Karpas-422 (cell line): ENCODE data around the gene MPHOSPH8. TPM values are rescaled to one million over a fixed set of nuclear protein-coding genes. Genes with fewer than 3 reads are reported as not detected.

Experiments
- DNase-seq: peaks from one replicate; pipeline ENCODE4 v3.0.0-alpha.2; 2015
- H2AFZ ChIP-seq: fragments of 200-600 bp; sonication (generic); 2 replicates; pipeline ENCODE4 v1.6.1; 2014; ENCODE audit warnings: antibody characterized with exemption, low read length, mixed read lengths
- H3K27ac ChIP-seq: fragments of 200-600 bp; sonication (generic); 2 replicates; pipeline ENCODE4 v1.5.1; 2014; ENCODE audit warnings: mild to moderate bottlenecking, low read length, moderate library complexity
- H3K27me3 ChIP-seq: fragments of 200-600 bp; sonication (generic); 2 replicates; pipeline ENCODE4 v1.6.1; 2014; ENCODE audit warnings: low read length, mixed read lengths
- H3K36me3 ChIP-seq: fragments of 200-600 bp; sonication (generic); 2 replicates; pipeline ENCODE4 v1.6.1; 2014; ENCODE audit warnings: low read length, mixed read lengths; ENCODE audit not compliant: insufficient read depth
- H3K4me1 ChIP-seq: fragments of 200-600 bp; sonication (generic); 2 replicates; pipeline ENCODE4 v1.6.1; 2014; ENCODE audit warnings: mild to moderate bottlenecking, low read length, mixed read lengths
- H3K4me2 ChIP-seq: fragments of 200-600 bp; sonication (generic); 2 replicates; pipeline ENCODE4 v1.6.1; 2014; ENCODE audit warnings: low read length, low read depth, mild to moderate bottlenecking; ENCODE audit not compliant: poor library complexity, severe bottlenecking
- H3K4me3 ChIP-seq: fragments of 200-600 bp; sonication (generic); 2 replicates; pipeline ENCODE4 v1.5.1; 2014; ENCODE audit warnings: mild to moderate bottlenecking, antibody characterized with exemption, low read length, mixed read lengths
- H3K79me2 ChIP-seq: fragments of 200-600 bp; sonication (generic); 2 replicates; pipeline ENCODE4 v1.6.1; 2014; ENCODE audit warnings: mild to moderate bottlenecking, low read length, mixed read lengths
- H3K9ac ChIP-seq: fragments of 200-600 bp; sonication (generic); 2 replicates; pipeline ENCODE4 v1.6.0; 2014; ENCODE audit warnings: low read length
- H3K9me2 ChIP-seq: fragments of 200-600 bp; sonication (generic), shearing (Covaris generic); replicated peaks from 2 replicates; pipeline ENCODE4 v1.6.0; 2014; ENCODE audit warnings: mild to moderate bottlenecking, low read length, moderate library complexity; ENCODE audit not compliant: insufficient read depth
- H3K9me3 ChIP-seq: fragments of 300-700, 200-600 bp; sonication (generic); 2 replicates; pipeline ENCODE4 v1.6.1; 2014; ENCODE audit warnings: low read length, mixed read lengths
- H4K20me1 ChIP-seq: fragments of 200-600 bp; sonication (generic); 2 replicates; pipeline ENCODE4 v1.6.1; 2014; ENCODE audit warnings: mild to moderate bottlenecking, antibody characterized with exemption, low read length, low read depth; ENCODE audit not compliant: insufficient read depth
- total RNA-seq: library from RNA; depleted of rRNA; stranded (reverse); fragments of >200 nt; shearing (Covaris generic); gene quantifications from 2 replicates; pipeline ENCODE4 v1.2.3, GENCODE V29; 2014; ENCODE audit warnings: low replicate concordance; rRNA removed

MPHOSPH8 gene, protein sequence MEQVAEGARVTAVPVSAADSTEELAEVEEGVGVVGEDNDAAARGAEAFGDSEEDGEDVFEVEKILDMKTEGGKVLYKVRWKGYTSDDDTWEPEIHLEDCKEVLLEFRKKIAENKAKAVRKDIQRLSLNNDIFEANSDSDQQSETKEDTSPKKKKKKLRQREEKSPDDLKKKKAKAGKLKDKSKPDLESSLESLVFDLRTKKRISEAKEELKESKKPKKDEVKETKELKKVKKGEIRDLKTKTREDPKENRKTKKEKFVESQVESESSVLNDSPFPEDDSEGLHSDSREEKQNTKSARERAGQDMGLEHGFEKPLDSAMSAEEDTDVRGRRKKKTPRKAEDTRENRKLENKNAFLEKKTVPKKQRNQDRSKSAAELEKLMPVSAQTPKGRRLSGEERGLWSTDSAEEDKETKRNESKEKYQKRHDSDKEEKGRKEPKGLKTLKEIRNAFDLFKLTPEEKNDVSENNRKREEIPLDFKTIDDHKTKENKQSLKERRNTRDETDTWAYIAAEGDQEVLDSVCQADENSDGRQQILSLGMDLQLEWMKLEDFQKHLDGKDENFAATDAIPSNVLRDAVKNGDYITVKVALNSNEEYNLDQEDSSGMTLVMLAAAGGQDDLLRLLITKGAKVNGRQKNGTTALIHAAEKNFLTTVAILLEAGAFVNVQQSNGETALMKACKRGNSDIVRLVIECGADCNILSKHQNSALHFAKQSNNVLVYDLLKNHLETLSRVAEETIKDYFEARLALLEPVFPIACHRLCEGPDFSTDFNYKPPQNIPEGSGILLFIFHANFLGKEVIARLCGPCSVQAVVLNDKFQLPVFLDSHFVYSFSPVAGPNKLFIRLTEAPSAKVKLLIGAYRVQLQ
- total RNA-seq = 11.4 and 16.1 TPM in 2 replicates

GRCh38 chr13:19633479-19634255 is at the start of gene MPHOSPH8:
Gene MPHOSPH8, plus strand, starts transcription at chr13:19633659. Its CDS starts 90 bp downstream, at chr13:19633749.
- H3K9ac ChIP-seq = peak within 1 kb of the TSS; percentile 89
- peak; percentile 98 for DNase-seq
- no peaks in the 10 kb centered on the region for H3K9me3 ChIP-seq
- H3K9me2 ChIP-seq = no peaks in the 10 kb centered on the region
- no peak within 1 kb of the TSS for H3K27ac ChIP-seq
- peak within 1 kb of the TSS; percentile 86 for H3K4me2 ChIP-seq
- no peaks in the 10 kb centered on the region for H3K27me3 ChIP-seq
- H4K20me1 ChIP-seq = 0 out of 2 replicates have a peak, but pooled peaks cover 3% of the 10 kb centered on the region
- peak within 1 kb of the TSS; percentile 89 for H2AFZ ChIP-seq
- H3K79me2 ChIP-seq = peaks cover 52% of the 10 kb centered on the region
- peak within 1 kb of the TSS; percentile 83 for H3K4me3 ChIP-seq
- peaks cover 19% of the 10 kb centered on the region for H3K4me1 ChIP-seq
- peaks cover 7% of the 10 kb centered on the region; the same call in 1 of the 2 replicates for H3K36me3 ChIP-seq

- Histone ChIP-seq H3K36me3 (no peaks in the 10 kb centered on the region), H3K27me3 (no peaks in the 10 kb centered on the region), H3K9ac (peak overlapping the region; percentile 68), H3K9me2 (no peaks in the 10 kb centered on the region), H4K20me1 (no peaks in the 10 kb centered on the region), H3K4me2 (peak overlapping the region; percentile 73), H3K4me3 (peak overlapping the region; percentile 71), H3K4me1 (peaks cover 14% of the 10 kb centered on the region), H3K9me3 (no peaks in the 10 kb centered on the region), H2AFZ (peak overlapping the region; percentile 94), H3K27ac (peak overlapping the region; percentile 61), H3K79me2 (no peaks in the 10 kb centered on the region)
- DNase-seq = peak; percentile 91
Observed at GRCh38 chr13:19586904-19587634, 46.4 kb upstream of the MPHOSPH8 start.

DNA sequence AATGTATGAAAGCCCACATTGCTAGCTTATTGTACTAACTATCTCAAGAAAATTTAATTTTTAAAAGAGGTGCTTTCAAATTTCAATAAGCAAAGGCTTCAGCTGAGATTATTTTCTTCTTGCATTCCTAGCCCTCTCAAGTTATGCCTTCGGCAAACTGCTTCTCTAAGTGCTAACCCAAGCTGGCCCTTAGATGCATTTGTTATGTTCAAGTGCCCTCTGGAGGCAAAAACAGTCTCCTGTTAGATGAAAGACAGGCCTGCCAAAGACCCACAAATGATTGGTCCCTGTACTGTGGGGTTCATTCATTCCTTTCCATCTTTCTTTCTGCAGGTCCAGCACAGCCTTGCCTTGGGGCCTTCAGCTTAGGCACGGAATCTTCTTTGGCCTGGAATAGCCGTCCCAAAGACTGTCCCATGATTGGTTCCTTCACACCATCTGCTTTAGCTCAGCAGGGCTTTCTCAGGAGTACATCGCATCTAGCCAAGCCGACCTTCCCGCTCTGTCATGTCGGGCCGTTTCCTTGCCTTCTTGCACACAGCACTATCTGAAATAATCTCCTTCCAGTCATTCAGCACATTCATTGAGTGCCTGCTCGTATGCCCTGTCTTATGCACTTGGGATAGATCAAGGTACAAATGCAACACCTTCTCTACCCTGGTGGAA is 45.7 kb upstream of the MPHOSPH8 start:
- Histone ChIP-seq H3K79me2 (no peaks in the 10 kb centered on the region), H4K20me1 (no peaks in the 10 kb centered on the region), H3K36me3 (no peaks in the 10 kb centered on the region), H3K9me3 (no peaks in the 10 kb centered on the region), H3K4me3 (peak overlapping the region; percentile 71; the same call in 1 of the 2 replicates), H3K27me3 (no peaks in the 10 kb centered on the region), H3K4me1 (peaks cover 14% of the 10 kb centered on the region), H3K9ac (peak overlapping the region; percentile 46; the same call in 1 of the 2 replicates), H2AFZ (peak overlapping the region; percentile 94), H3K9me2 (no peaks in the 10 kb centered on the region), H3K4me2 (peak overlapping the region; percentile 73), H3K27ac (peak overlapping the region; percentile 61; the same call in 1 of the 2 replicates)
- DNase-seq = peak; percentile 88

GRCh38 chr13:19589312-19589711 is 44.1 kb upstream of the MPHOSPH8 start:
- H3K9ac ChIP-seq = no peak overlapping the region
- no peak for DNase-seq
- no peaks in the 10 kb centered on the region for H3K36me3 ChIP-seq
- H2AFZ ChIP-seq = no peak overlapping the region
- no peaks in the 10 kb centered on the region for H3K79me2 ChIP-seq
- H3K4me3 ChIP-seq = no peak overlapping the region
- H3K4me1 ChIP-seq = peaks cover 14% of the 10 kb centered on the region
- no peaks in the 10 kb centered on the region for H4K20me1 ChIP-seq
- no peaks in the 10 kb centered on the region for H3K9me2 ChIP-seq
- H3K4me2 ChIP-seq = no peak overlapping the region
- no peak overlapping the region for H3K27ac ChIP-seq
- no peaks in the 10 kb centered on the region for H3K9me3 ChIP-seq
- H3K27me3 ChIP-seq = no peaks in the 10 kb centered on the region

GRCh38 chr13:19590423-19590822 is 43.0 kb upstream of the MPHOSPH8 start:
- DNase-seq = no peak

GRCh38 chr13:19591864-19592263 is 41.6 kb upstream of the MPHOSPH8 start:
- DNase-seq = no peak

More at GRCh38 chr13:19590423-19590822, 43.0 kb upstream of the MPHOSPH8 start:
- Histone ChIP-seq H3K36me3 (no peaks in the 10 kb centered on the region), H2AFZ (no peak overlapping the region), H3K79me2 (no peaks in the 10 kb centered on the region), H3K4me1 (peaks cover 14% of the 10 kb centered on the region), H4K20me1 (no peaks in the 10 kb centered on the region), H3K27me3 (no peaks in the 10 kb centered on the region), H3K27ac (no peak overlapping the region), H3K9me3 (no peaks in the 10 kb centered on the region), H3K9ac (no peak overlapping the region), H3K4me3 (no peak overlapping the region), H3K9me2 (no peaks in the 10 kb centered on the region), H3K4me2 (no peak overlapping the region)

GRCh38 chr13:19592657-19593180 is 40.7 kb upstream of the MPHOSPH8 start:
- Histone ChIP-seq H3K27me3 (no peaks in the 10 kb centered on the region), H3K79me2 (no peaks in the 10 kb centered on the region), H3K9ac (no peak overlapping the region), H3K4me1 (no peaks in the 10 kb centered on the region), H3K9me2 (no peaks in the 10 kb centered on the region), H3K4me2 (no peak overlapping the region), H4K20me1 (no peaks in the 10 kb centered on the region), H3K27ac (no peak overlapping the region), H3K36me3 (no peaks in the 10 kb centered on the region), H3K4me3 (no peak overlapping the region), H2AFZ (no peak overlapping the region), H3K9me3 (no peaks in the 10 kb centered on the region)
- no peak for DNase-seq

More at GRCh38 chr13:19591864-19592263, 41.6 kb upstream of the MPHOSPH8 start:
- H3K4me3 ChIP-seq = no peak overlapping the region
- no peak overlapping the region for H3K4me2 ChIP-seq
- H3K9me3 ChIP-seq = no peaks in the 10 kb centered on the region
- H3K27ac ChIP-seq = no peak overlapping the region
- H3K79me2 ChIP-seq = no peaks in the 10 kb centered on the region
- no peaks in the 10 kb centered on the region for H4K20me1 ChIP-seq
- H3K9me2 ChIP-seq = no peaks in the 10 kb centered on the region
- H3K36me3 ChIP-seq = no peaks in the 10 kb centered on the region
- peaks cover 7% of the 10 kb centered on the region for H3K4me1 ChIP-seq
- H3K9ac ChIP-seq = no peak overlapping the region
- no peak overlapping the region for H2AFZ ChIP-seq
- H3K27me3 ChIP-seq = no peaks in the 10 kb centered on the region
